Measurements from ENCODE around the gene UVSSA.

UVSSA gene

DNA sequence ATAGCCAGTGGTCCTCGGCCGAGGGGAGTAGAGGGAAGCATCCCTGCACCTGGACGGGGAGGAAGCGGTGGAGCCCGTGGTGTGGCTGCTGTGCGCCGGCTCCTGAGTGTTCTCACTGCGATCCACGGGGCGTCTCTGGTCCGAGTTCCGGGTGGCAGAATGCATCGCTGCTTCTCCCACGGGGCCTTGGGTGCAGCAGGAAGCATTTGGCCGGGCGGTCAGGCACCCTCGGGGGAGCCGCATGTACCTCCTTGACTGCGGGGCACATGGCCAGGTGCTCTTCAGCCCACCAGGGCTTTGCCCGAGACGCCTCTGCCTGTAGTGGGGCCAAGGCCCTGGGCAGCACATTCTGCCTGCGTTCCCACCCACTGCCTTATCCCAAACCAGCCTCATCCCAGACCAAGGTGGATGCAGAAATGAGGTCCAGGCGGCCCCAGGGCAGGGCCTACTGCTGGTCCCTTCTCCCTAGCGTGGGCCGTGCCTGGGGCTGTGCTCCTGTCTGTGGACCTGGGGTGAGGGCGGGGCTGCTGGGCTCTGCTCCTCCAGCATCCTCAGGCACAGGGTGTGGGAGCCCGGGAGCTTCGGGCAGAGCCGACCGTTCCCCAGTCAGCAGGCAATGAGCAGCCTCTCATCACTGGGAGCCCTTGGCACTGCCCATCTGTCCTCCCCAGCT, 31.7 kb downstream of the UVSSA start:
- H3K36me3 Mint-ChIP-seq (ENCODE audit: low read depth), result peaks cover 8% of the 10 kb centered on the region
- H3K4me3 Mint-ChIP-seq, result no peak overlapping the region
- no peak overlapping the region for H3K27ac Mint-ChIP-seq
- no peaks in the 10 kb centered on the region for H3K9me3 Mint-ChIP-seq
- no peaks in the 10 kb centered on the region for H3K27me3 Mint-ChIP-seq (ENCODE audit: low read depth)
- TF ChIP-seq CTCF (IDR thresholded peaks at IDR 0.05; ENCODE audit: unreplicated experiment in 3 of 3), result no peak
- H3K4me1 Mint-ChIP-seq, result no peaks in the 10 kb centered on the region

- Mint-ChIP-seq H3K27ac (no peak overlapping the region), H3K4me1 (no peaks in the 10 kb centered on the region), H3K4me3 (no peak overlapping the region), H3K36me3 (ENCODE audit: low read depth) (peaks cover 4% of the 10 kb centered on the region), H3K9me3 (no peaks in the 10 kb centered on the region), H3K27me3 (ENCODE audit: low read depth) (no peaks in the 10 kb centered on the region)
- no peak for TF ChIP-seq CTCF (IDR thresholded peaks at IDR 0.05; ENCODE audit: unreplicated experiment in 3 of 3)
These were observed 32.4 kb downstream of the UVSSA start for GRCh38 chr4:1379351-1379781.

GRCh38 chr4:1379801-1380331, 32.9 kb downstream of the UVSSA start:
- Mint-ChIP-seq H3K27ac (no peak overlapping the region), H3K9me3 (no peaks in the 10 kb centered on the region), H3K36me3 (ENCODE audit: low read depth) (peaks cover 4% of the 10 kb centered on the region), H3K4me3 (no peak overlapping the region), H3K4me1 (no peaks in the 10 kb centered on the region), H3K27me3 (ENCODE audit: low read depth) (no peaks in the 10 kb centered on the region)
- TF ChIP-seq CTCF (IDR thresholded peaks at IDR 0.05; ENCODE audit: unreplicated experiment in 3 of 3), result no peak

DNA sequence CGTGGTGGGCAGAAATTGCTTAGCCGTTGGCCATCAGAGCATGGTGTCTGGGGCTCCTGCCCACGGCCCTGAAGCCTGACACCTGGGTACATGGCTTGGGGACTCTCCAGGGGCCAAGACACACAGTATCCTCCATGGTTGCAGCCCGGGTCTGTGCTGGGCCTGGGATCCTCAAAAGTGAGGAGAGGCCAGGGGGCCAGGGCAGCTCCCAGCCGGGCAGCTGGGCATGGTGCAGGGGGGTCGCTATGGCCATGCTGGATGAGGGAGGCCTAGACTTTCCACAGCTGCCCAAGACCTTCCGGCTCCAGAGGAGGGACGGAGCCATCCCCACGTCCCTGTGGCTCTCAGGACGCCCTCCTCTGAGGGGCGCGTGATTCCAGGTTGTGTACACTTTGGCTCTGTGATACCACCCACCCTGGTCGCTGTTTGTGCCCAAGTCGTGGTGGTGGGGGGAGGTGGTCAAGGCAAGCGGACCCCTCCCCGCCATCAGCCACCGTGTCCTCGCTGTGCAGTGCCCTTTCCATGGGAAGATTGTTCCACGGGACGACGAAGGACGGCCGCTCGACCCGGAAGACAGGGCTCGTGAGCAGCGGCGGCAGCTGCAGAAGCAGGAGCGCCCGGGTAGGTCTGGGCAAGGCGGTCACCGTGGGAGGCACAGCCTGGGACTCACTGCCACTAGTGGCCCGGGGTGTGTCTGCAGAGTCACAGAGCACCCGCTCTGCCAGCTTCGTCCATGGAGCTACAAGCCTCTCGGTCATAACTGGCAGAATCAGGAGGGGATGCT, 33.6 kb downstream of the UVSSA start:
- no peaks in the 10 kb centered on the region for H3K4me1 Mint-ChIP-seq
- no peak overlapping the region for H3K27ac Mint-ChIP-seq
- no peak overlapping the region for H3K4me3 Mint-ChIP-seq
- no peaks in the 10 kb centered on the region for H3K9me3 Mint-ChIP-seq
- TF ChIP-seq CTCF (IDR thresholded peaks at IDR 0.05; ENCODE audit: unreplicated experiment in 3 of 3), result no peak
- peaks cover 4% of the 10 kb centered on the region for H3K36me3 Mint-ChIP-seq (ENCODE audit: low read depth)
- no peaks in the 10 kb centered on the region for H3K27me3 Mint-ChIP-seq (ENCODE audit: low read depth)

GRCh38 chr4:1381181-1381621, 34.2 kb downstream of the UVSSA start:
- Mint-ChIP-seq H3K27me3 (ENCODE audit: low read depth) (no peaks in the 10 kb centered on the region), H3K9me3 (no peaks in the 10 kb centered on the region), H3K27ac (no peak overlapping the region), H3K4me3 (no peak overlapping the region), H3K36me3 (ENCODE audit: low read depth) (peaks cover 5% of the 10 kb centered on the region), H3K4me1 (no peaks in the 10 kb centered on the region)
- no peak for TF ChIP-seq CTCF (IDR thresholded peaks at IDR 0.05; ENCODE audit: unreplicated experiment in 3 of 3)
